IMR-90 (cell line): Measurements from ENCODE around the gene PSORS1C2. TPM values are rescaled to one million over a fixed set of nuclear protein-coding genes. Genes with fewer than 3 reads are reported as not detected.
"Not testable (repeated sequence)": the region's sequence is repeated elsewhere in the genome, so short reads cannot be mapped to it uniquely, and the experiment has no call there.

Experiments
- ATAC-seq: fragments of 200-7000 bp; cut with Tn5 transposase; 2 replicates; pipeline ENCODE4 v1.9.1; 2020; ENCODE audit warnings: low read depth, mild to moderate bottlenecking, moderate library complexity
- BruUV-seq: library from RNA; stranded (reverse); fragments of 400-500 nt; replicated peaks from 2 replicates; lab custom pipeline; 2021; lab: Mats Ljungman, UMichigan
- CTCF ChIA-PET: fragments of 300-600 bp; formaldehyde crosslinking; extraction: SDS; loops from one replicate; lab custom pipeline; 2021; ENCODE audit warnings: antibody characterized with exemption; lab: Yijun Ruan, JAX
- POLR2A ChIA-PET: fragments of 300-600 bp; sonication (Branson Sonifier 250); formaldehyde crosslinking; loops from one replicate; lab custom pipeline; 2022; ENCODE audit warnings: antibody characterized with exemption; ENCODE audit not compliant: unreplicated experiment; lab: Charles Lee
- DNase-seq: peaks from one replicate; pipeline ENCODE4 v3.0.0; 2013
- H2AFZ ChIP-seq: replicated peaks from 2 replicates; pipeline ENCODE3; 2013; ENCODE audit warnings: low read length, mild to moderate bottlenecking; ENCODE audit not compliant: poor library complexity
- H2AK5ac ChIP-seq: 2 replicates; pipeline ENCODE4 v1.6.1; 2013; ENCODE audit warnings: low read depth, low read length, inconsistent platforms
- H2AK9ac ChIP-seq: replicated peaks from 2 replicates; pipeline ENCODE3; 2013; ENCODE audit warnings: mild to moderate bottlenecking, low read depth, low read length, moderate library complexity; ENCODE audit not compliant: poor library complexity
- H2BK120ac ChIP-seq: 2 replicates; pipeline ENCODE4 v1.6.1; 2013; ENCODE audit warnings: low read depth, low read length, inconsistent platforms
- H2BK15ac ChIP-seq: 3 replicates; pipeline ENCODE4 v1.6.1; 2013; ENCODE audit warnings: low read depth, low read length, inconsistent platforms
- H2BK20ac ChIP-seq: 2 replicates; pipeline ENCODE4 v1.6.1; 2013; ENCODE audit warnings: low read depth, mild to moderate bottlenecking, inconsistent platforms, low read length, moderate library complexity
- H2BK5ac ChIP-seq: 2 replicates; pipeline ENCODE4 v1.6.1; 2013; ENCODE audit warnings: mild to moderate bottlenecking, low read depth, low read length, inconsistent platforms; ENCODE audit not compliant: poor library complexity, severe bottlenecking
- H3K14ac ChIP-seq: replicated peaks from 2 replicates; pipeline ENCODE4 v1.6.1; 2013; ENCODE audit warnings: low read depth, low read length, inconsistent platforms
- H3K18ac ChIP-seq: 2 replicates; pipeline ENCODE4 v1.6.1; 2013; ENCODE audit warnings: low read depth, low read length, control low read depth
- H3K23ac ChIP-seq: 2 replicates; pipeline ENCODE4 v1.6.1; 2013; ENCODE audit warnings: low read depth, low read length, inconsistent platforms
- H3K27ac ChIP-seq: 2 replicates; pipeline ENCODE4 v1.5.1; 2013; ENCODE audit warnings: mild to moderate bottlenecking, control low read depth, low read length; ENCODE audit not compliant: insufficient read depth
- H3K27me3 ChIP-seq: 2 replicates; pipeline ENCODE4 v1.6.1; 2013; ENCODE audit warnings: low read length; ENCODE audit not compliant: control insufficient read depth, insufficient read depth
- H3K36me3 ChIP-seq: 2 replicates; pipeline ENCODE4 v1.6.1; 2013; ENCODE audit warnings: low read length, mixed read lengths; ENCODE audit not compliant: control insufficient read depth, insufficient read depth
- H3K4ac ChIP-seq: 2 replicates; pipeline ENCODE4 v1.6.1; 2013; ENCODE audit warnings: low read depth, low read length, inconsistent platforms
- H3K4me1 ChIP-seq: 2 replicates; pipeline ENCODE4 v1.6.1; 2013; ENCODE audit warnings: low read length, mixed read lengths; ENCODE audit not compliant: control insufficient read depth, insufficient read depth
- H3K4me2 ChIP-seq: 2 replicates; pipeline ENCODE4 v1.6.1; 2013; ENCODE audit warnings: low read depth, mild to moderate bottlenecking, control low read depth, low read length, moderate library complexity
- H3K4me3 ChIP-seq: 2 replicates; pipeline ENCODE4 v1.5.1; 2013; ENCODE audit warnings: low read depth, mild to moderate bottlenecking, control low read depth, low read length, moderate library complexity; ENCODE audit not compliant: insufficient read depth
- H3K56ac ChIP-seq: 2 replicates; pipeline ENCODE4 v1.6.1; 2013; ENCODE audit warnings: low read length, inconsistent platforms; ENCODE audit not compliant: insufficient read depth; ENCODE audit errors: extremely low read depth
- H3K79me1 ChIP-seq, 2 experiments: 2 replicates each; pipeline ENCODE4 v1.6.1; 2013; ENCODE audit warnings: low read length in 2 of 2, inconsistent platforms in 1 of 2, low read depth in 1 of 2
- H3K9ac ChIP-seq: 2 replicates; pipeline ENCODE4 v1.6.1; 2013; ENCODE audit warnings: low read depth, low read length, control low read depth
- H3K9me1 ChIP-seq: 2 replicates; pipeline ENCODE4 v1.6.1; 2013; ENCODE audit warnings: low read length, inconsistent platforms; ENCODE audit not compliant: insufficient read depth
- H3K9me3 ChIP-seq: 2 replicates; pipeline ENCODE4 v1.6.1; 2013; ENCODE audit warnings: low read length; ENCODE audit not compliant: control insufficient read depth, insufficient read depth
- H4K20me1 ChIP-seq: 2 replicates; pipeline ENCODE4 v1.6.1; 2013; ENCODE audit warnings: low read length, inconsistent platforms; ENCODE audit not compliant: insufficient read depth
- H4K5ac ChIP-seq: 2 replicates; pipeline ENCODE4 v1.6.1; 2013; ENCODE audit warnings: mild to moderate bottlenecking, low read depth, low read length, control low read depth
- H4K8ac ChIP-seq, 2 experiments: 2 replicates each; pipeline ENCODE4 v1.6.1; 2013; ENCODE audit warnings: low read depth in 2 of 2, low read length in 2 of 2, control low read depth in 1 of 2, inconsistent platforms in 1 of 2
- H4K91ac ChIP-seq: 2 replicates; pipeline ENCODE4 v1.6.1; 2013; ENCODE audit warnings: low read depth, low read length, inconsistent platforms; ENCODE audit not compliant: insufficient read depth
- WGBS, 2 experiments: methylation state at CpG; one replicate each; pipeline versions ENCODE4 v1.1.5 to v1.1.7; 2013; ENCODE audit warnings: missing lambda C conversion rate in 2 of 2; ENCODE audit not compliant: insufficient read length in 1 of 2; ENCODE audit errors: extremely low coverage in 2 of 2; 5-methylcytosine and 5-hydroxymethylcytosine counted together
- dilution Hi-C: fragments of 300-500 bp; cut with HindIII; formaldehyde crosslinking; loops from one replicate; pipeline ENCODE4 v1.14.3; 2018; ENCODE audit warnings: low sequenced_read_pairs; ENCODE audit not compliant: unreplicated experiment
- in situ Hi-C: fragments of 300-500 bp; cut with MboI; formaldehyde crosslinking; loops from 3 replicates; pipeline ENCODE4 v1.14.3; 2019; ENCODE audit warnings: low sequenced_read_pairs, inconsistent platforms, mixed read lengths
- intact Hi-C: fragments of 100-400 bp; cut with micrococcal nuclease; formaldehyde crosslinking; loops from 2 replicates; pipeline ENCODE4 v1.10.0; 2022
- polyA plus RNA-seq, 3 experiments: library from polyadenylated mRNA; depleted of rRNA; stranded (reverse); fragments of >200 nt; gene quantifications; 2 replicates each; pipeline ENCODE4 v1.2.3, GENCODE V29; 2012; ENCODE audit warnings: low replicate concordance in 1 of 3
- total RNA-seq: library from RNA; depleted of rRNA; stranded (reverse); fragments of >200 nt; gene quantifications from 2 replicates; pipeline ENCODE4 v1.2.3, GENCODE V29; 2012

The PSORS1C2 gene
- total and polyA plus RNA-seq, 2 of the 4 experiments (the other 2 are of a cell fraction), result not detected

DNA sequence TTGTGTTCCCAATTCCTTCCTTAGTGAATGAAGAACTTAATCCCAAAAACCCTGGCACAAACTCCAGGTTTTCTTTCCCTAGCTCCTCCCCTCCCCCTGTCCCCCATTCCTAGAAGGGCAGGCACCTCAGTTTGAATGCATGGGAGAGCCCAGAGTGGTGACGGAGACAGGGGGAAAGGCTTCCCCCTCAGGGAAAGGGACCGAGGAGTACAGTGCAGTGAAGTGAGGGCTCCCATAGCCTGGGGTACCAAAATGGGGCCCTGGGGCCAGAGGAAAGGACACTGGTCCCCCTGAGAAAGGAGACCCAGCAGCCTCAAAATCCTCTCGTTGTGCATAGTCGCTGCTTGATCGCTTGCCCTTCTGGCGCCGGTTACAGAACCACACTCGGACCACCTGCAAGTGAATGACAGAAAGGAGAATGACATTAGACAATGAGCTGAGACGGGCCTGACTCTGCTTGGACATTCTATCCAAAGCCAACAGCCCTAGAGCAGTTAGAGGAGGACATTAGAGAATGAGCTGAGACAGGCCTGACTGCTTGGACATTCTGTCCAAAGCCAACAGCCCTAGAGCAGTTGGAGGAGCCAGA lies 25.7 kb upstream of the PSORS1C2 start:
- H3K4me3 ChIP-seq, H2BK15ac ChIP-seq, BruUV-seq, POLR2A ChIA-PET, H3K27me3 ChIP-seq, H2AFZ ChIP-seq, in situ Hi-C loops, H3K4ac ChIP-seq, H3K56ac ChIP-seq, H3K14ac ChIP-seq, H4K5ac ChIP-seq, intact Hi-C loops, H3K36me3 ChIP-seq, DNase-seq, H3K9me3 ChIP-seq, H3K23ac ChIP-seq, H2AK9ac ChIP-seq, H3K9me1 ChIP-seq, H3K4me2 ChIP-seq, H3K18ac ChIP-seq, dilution Hi-C loops, H2BK5ac ChIP-seq, H4K91ac ChIP-seq, H3K4me1 ChIP-seq, H2BK120ac ChIP-seq, H4K20me1 ChIP-seq, ATAC-seq, H2AK5ac ChIP-seq, H2BK20ac ChIP-seq, H3K27ac ChIP-seq, H3K9ac ChIP-seq, H4K8ac ChIP-seq: not testable (repeated sequence)
- CTCF ChIA-PET, result interaction anchor here (1.1 kb wide), 1 partner anchor 21 kb away, joined by 3 read pairs; no protein-coding TSS in a partner anchor
- no CpG with 5 or more reads among the region's 9 CpGs for WGBS, 2 experiments
- H3K79me1 ChIP-seq, result peaks cover 7 to 27% of the 10 kb centered on the region in 2 experiments
